OCI-LY3 (cell line): ENCODE measurements around the gene EAPP.

Source experiments
- EZH2phosphoT487 ChIP-seq: fragments of 200-600 bp; shearing (Covaris generic); IDR thresholded peaks from 2 replicates; pipeline ENCODE4 v1.6.1; 2018; ENCODE audit warnings: antibody characterized with exemption, mixed run types, low read depth
- TF ChIP-seq, protein P1 (sequence below): fragments of 200-600, 300-600 bp; sonication (generic); IDR thresholded peaks from 2 replicates; pipeline ENCODE4 v1.5.1; 2014; ENCODE audit warnings: antibody characterized with exemption, low read length, low read depth

- TF ChIP-seq, protein P1, sequence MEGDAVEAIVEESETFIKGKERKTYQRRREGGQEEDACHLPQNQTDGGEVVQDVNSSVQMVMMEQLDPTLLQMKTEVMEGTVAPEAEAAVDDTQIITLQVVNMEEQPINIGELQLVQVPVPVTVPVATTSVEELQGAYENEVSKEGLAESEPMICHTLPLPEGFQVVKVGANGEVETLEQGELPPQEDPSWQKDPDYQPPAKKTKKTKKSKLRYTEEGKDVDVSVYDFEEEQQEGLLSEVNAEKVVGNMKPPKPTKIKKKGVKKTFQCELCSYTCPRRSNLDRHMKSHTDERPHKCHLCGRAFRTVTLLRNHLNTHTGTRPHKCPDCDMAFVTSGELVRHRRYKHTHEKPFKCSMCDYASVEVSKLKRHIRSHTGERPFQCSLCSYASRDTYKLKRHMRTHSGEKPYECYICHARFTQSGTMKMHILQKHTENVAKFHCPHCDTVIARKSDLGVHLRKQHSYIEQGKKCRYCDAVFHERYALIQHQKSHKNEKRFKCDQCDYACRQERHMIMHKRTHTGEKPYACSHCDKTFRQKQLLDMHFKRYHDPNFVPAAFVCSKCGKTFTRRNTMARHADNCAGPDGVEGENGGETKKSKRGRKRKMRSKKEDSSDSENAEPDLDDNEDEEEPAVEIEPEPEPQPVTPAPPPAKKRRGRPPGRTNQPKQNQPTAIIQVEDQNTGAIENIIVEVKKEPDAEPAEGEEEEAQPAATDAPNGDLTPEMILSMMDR, result no peak
- TF ChIP-seq EZH2phosphoT487, result no peak
These were observed 54.8 kb downstream of the EAPP start for GRCh38 chr14:34484726-34485125.
